Measurements from ENCODE around the gene NDC80. TPM values are rescaled to one million over a fixed set of nuclear protein-coding genes. Genes with fewer than 3 reads are reported as not detected.
A peak's percentile ranks its signal among the peaks of the same experiment; 100 is the strongest.

The NDC80 gene
- total RNA-seq, 1 donor from 2014 or later, result 3.5 TPM

DNA sequence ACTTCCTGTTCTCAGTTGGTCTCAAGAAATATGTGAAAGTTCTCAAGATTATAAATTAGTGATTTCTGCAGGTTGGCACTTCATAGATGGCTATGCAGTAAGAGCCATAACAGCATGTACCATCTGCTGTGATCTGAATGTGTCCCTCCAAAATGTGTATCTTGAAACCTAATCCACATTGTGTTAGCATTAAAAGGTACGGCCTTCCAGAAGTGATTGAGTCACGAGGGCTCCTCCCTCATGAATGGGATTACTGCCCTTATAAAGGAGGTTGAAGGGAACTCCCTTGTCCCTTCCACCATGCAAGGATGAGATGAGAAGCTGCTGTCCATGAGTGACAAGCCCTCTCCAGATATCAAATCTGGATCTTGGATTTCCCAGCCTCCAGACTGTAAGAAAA is 45.0 kb upstream of the NDC80 start:
- peaks cover 8% of the 10 kb centered on the region for H3K4me1 Mint-ChIP-seq (ENCODE audit: low read depth, unreplicated experiment)
- no peak overlapping the region for H3K4me3 ChIP-seq (ENCODE audit: insufficient read depth, low read depth, low read length)
- H3K9me3 Mint-ChIP-seq (ENCODE audit: unreplicated experiment), result no peaks in the 10 kb centered on the region
- no peak overlapping the region for H3K27ac ChIP-seq (ENCODE audit: low read depth, low read length)
- H3K27ac Mint-ChIP-seq (ENCODE audit: unreplicated experiment), result no peak overlapping the region
- no peaks in the 10 kb centered on the region for H3K9me3 ChIP-seq (ENCODE audit: insufficient read depth, low read depth, low read length)
- no peak overlapping the region for H2AFZ ChIP-seq (ENCODE audit: low read depth, low read length)
- FAIRE-seq (no peak), DNase-seq (ENCODE audit: low read depth) (no peak)
- no peaks in the 10 kb centered on the region for H3K79me2 ChIP-seq (ENCODE audit: insufficient read depth, low read length)
- no peak for TF ChIP-seq EZH2 (IDR thresholded peaks at IDR 0.05; ENCODE audit: insufficient read depth, low read length)
- TF ChIP-seq, protein P1, sequence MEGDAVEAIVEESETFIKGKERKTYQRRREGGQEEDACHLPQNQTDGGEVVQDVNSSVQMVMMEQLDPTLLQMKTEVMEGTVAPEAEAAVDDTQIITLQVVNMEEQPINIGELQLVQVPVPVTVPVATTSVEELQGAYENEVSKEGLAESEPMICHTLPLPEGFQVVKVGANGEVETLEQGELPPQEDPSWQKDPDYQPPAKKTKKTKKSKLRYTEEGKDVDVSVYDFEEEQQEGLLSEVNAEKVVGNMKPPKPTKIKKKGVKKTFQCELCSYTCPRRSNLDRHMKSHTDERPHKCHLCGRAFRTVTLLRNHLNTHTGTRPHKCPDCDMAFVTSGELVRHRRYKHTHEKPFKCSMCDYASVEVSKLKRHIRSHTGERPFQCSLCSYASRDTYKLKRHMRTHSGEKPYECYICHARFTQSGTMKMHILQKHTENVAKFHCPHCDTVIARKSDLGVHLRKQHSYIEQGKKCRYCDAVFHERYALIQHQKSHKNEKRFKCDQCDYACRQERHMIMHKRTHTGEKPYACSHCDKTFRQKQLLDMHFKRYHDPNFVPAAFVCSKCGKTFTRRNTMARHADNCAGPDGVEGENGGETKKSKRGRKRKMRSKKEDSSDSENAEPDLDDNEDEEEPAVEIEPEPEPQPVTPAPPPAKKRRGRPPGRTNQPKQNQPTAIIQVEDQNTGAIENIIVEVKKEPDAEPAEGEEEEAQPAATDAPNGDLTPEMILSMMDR (IDR thresholded peaks at IDR 0.05; ENCODE audit: insufficient read depth, low read depth, low read length), result no peak
- H4K20me1 ChIP-seq (ENCODE audit: insufficient read depth, low read length), result no peaks in the 10 kb centered on the region
- H3K36me3 ChIP-seq (ENCODE audit: insufficient read depth, low read length), result no peaks in the 10 kb centered on the region
- peaks cover 11% of the 10 kb centered on the region for H3K4me1 ChIP-seq (ENCODE audit: insufficient read depth, low read length)
- H3K27me3 ChIP-seq (ENCODE audit: insufficient read depth, low read length), result no peaks in the 10 kb centered on the region
- no peak overlapping the region for H3K4me3 Mint-ChIP-seq (ENCODE audit: unreplicated experiment)
- H3K36me3 Mint-ChIP-seq (ENCODE audit: low read depth, unreplicated experiment), result peaks cover 5% of the 10 kb centered on the region
- H3K27me3 Mint-ChIP-seq (ENCODE audit: low read depth, unreplicated experiment), result no peaks in the 10 kb centered on the region
- no peak overlapping the region for H3K9ac ChIP-seq (ENCODE audit: low read length)
- no peak overlapping the region for H3K4me2 ChIP-seq (ENCODE audit: low read length)

DNA sequence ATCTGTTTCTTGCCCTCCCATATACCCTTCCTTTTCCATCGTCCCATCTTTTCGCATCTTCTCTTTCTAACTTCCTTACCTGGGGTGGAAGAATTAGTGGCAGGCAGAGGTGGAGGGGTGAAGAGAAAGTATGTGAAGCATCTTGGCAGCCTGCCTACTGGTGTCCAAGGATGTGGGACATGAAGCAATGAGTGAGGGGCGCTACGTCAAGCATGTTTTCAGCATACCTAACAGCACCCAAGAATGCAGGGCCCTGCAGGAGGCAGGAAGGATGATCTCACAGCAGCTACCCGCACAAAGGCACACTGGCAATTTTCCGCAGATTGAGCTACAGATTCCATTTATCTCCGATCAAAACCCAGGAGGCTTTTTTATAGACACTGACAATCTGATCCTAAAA is 42.2 kb upstream of the NDC80 start:
- Histone ChIP-seq H3K79me2 (ENCODE audit: insufficient read depth, low read length) (no peaks in the 10 kb centered on the region), H3K4me3 (ENCODE audit: insufficient read depth, low read depth, low read length) (no peak overlapping the region), H3K4me1 (ENCODE audit: insufficient read depth, low read length) (peaks cover 11% of the 10 kb centered on the region), H3K27ac (ENCODE audit: low read depth, low read length) (peak overlapping the region; percentile 42), H2AFZ (ENCODE audit: low read depth, low read length) (peak overlapping the region; percentile 14), H3K27me3 (ENCODE audit: insufficient read depth, low read length) (no peaks in the 10 kb centered on the region), H3K9ac (ENCODE audit: low read length) (peak overlapping the region; percentile 56), H3K9me3 (ENCODE audit: insufficient read depth, low read depth, low read length) (no peaks in the 10 kb centered on the region), H3K4me2 (ENCODE audit: low read length) (peak overlapping the region; percentile 45), H4K20me1 (ENCODE audit: insufficient read depth, low read length) (no peaks in the 10 kb centered on the region), H3K36me3 (ENCODE audit: insufficient read depth, low read length) (no peaks in the 10 kb centered on the region)
- H3K4me3 Mint-ChIP-seq (ENCODE audit: unreplicated experiment), result no peak overlapping the region
- peaks cover 8% of the 10 kb centered on the region for H3K4me1 Mint-ChIP-seq (ENCODE audit: low read depth, unreplicated experiment)
- H3K9me3 Mint-ChIP-seq (ENCODE audit: unreplicated experiment), result peaks cover 8% of the 10 kb centered on the region
- no peak for TF ChIP-seq EZH2 (IDR thresholded peaks at IDR 0.05; ENCODE audit: insufficient read depth, low read length)
- TF ChIP-seq, protein P1 (IDR thresholded peaks at IDR 0.05; ENCODE audit: insufficient read depth, low read depth, low read length), result no peak
- peak; percentile 86 for DNase-seq (ENCODE audit: low read depth)
- H3K27ac Mint-ChIP-seq (ENCODE audit: unreplicated experiment), result peak overlapping the region; percentile 26
- H3K36me3 Mint-ChIP-seq (ENCODE audit: low read depth, unreplicated experiment), result peaks cover 8% of the 10 kb centered on the region
- no peaks in the 10 kb centered on the region for H3K27me3 Mint-ChIP-seq (ENCODE audit: low read depth, unreplicated experiment)
- FAIRE-seq, result no peak

DNA sequence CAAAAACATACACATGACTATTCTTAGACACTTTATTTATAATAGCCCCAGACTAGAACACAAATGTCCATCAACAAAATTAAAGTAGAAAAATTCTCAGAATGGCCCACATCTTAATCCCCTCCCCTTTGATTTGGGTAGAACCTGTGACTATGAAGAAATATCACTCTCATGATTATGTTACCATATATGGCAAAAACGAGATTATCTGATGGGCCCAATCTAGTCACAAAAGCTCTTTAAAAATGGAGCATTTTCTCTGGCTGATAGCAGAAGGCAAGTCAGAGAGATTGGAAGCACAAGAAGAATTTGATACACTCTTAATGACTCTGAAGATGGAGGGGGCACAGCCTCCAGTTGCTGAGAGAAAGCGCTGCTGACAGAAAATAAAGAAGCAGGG is 39.6 kb upstream of the NDC80 start:
- no peak overlapping the region for H3K27ac ChIP-seq (ENCODE audit: low read depth, low read length)
- no peak overlapping the region for H2AFZ ChIP-seq (ENCODE audit: low read depth, low read length)
- H3K79me2 ChIP-seq (ENCODE audit: insufficient read depth, low read length), result no peaks in the 10 kb centered on the region
- Mint-ChIP-seq H3K27me3 (ENCODE audit: low read depth, unreplicated experiment) (no peaks in the 10 kb centered on the region), H3K4me3 (ENCODE audit: unreplicated experiment) (no peak overlapping the region), H3K9me3 (ENCODE audit: unreplicated experiment) (peaks cover 8% of the 10 kb centered on the region), H3K4me1 (ENCODE audit: low read depth, unreplicated experiment) (peaks cover 19% of the 10 kb centered on the region), H3K27ac (ENCODE audit: unreplicated experiment) (no peak overlapping the region), H3K36me3 (ENCODE audit: low read depth, unreplicated experiment) (peaks cover 16% of the 10 kb centered on the region)
- FAIRE-seq (no peak), DNase-seq (ENCODE audit: low read depth) (no peak)
- no peak overlapping the region for H3K4me2 ChIP-seq (ENCODE audit: low read length)
- H3K36me3 ChIP-seq (ENCODE audit: insufficient read depth, low read length), result no peaks in the 10 kb centered on the region
- H3K4me1 ChIP-seq (ENCODE audit: insufficient read depth, low read length), result peaks cover 18% of the 10 kb centered on the region
- no peak for TF ChIP-seq EZH2 (IDR thresholded peaks at IDR 0.05; ENCODE audit: insufficient read depth, low read length)
- TF ChIP-seq, protein P1 (IDR thresholded peaks at IDR 0.05; ENCODE audit: insufficient read depth, low read depth, low read length), result no peak
- H3K4me3 ChIP-seq (ENCODE audit: insufficient read depth, low read depth, low read length), result no peak overlapping the region
- no peak overlapping the region for H3K9ac ChIP-seq (ENCODE audit: low read length)
- no peaks in the 10 kb centered on the region for H4K20me1 ChIP-seq (ENCODE audit: insufficient read depth, low read length)
- no peaks in the 10 kb centered on the region for H3K27me3 ChIP-seq (ENCODE audit: insufficient read depth, low read length)
- no peaks in the 10 kb centered on the region for H3K9me3 ChIP-seq (ENCODE audit: insufficient read depth, low read depth, low read length)

All from astrocyte (in vitro differentiated cells and primary cell).